ENCODE data around the gene XYLT2. TPM values are rescaled to one million over a fixed set of nuclear protein-coding genes. Genes with fewer than 3 reads are reported as not detected.

XYLT2 gene
- total and polyA plus RNA-seq, 2 of the 13 experiments (the other 11 are each of a cell fraction or from before 2014, with no cell fraction given), result 17.0 to 22.1 TPM

DNA sequence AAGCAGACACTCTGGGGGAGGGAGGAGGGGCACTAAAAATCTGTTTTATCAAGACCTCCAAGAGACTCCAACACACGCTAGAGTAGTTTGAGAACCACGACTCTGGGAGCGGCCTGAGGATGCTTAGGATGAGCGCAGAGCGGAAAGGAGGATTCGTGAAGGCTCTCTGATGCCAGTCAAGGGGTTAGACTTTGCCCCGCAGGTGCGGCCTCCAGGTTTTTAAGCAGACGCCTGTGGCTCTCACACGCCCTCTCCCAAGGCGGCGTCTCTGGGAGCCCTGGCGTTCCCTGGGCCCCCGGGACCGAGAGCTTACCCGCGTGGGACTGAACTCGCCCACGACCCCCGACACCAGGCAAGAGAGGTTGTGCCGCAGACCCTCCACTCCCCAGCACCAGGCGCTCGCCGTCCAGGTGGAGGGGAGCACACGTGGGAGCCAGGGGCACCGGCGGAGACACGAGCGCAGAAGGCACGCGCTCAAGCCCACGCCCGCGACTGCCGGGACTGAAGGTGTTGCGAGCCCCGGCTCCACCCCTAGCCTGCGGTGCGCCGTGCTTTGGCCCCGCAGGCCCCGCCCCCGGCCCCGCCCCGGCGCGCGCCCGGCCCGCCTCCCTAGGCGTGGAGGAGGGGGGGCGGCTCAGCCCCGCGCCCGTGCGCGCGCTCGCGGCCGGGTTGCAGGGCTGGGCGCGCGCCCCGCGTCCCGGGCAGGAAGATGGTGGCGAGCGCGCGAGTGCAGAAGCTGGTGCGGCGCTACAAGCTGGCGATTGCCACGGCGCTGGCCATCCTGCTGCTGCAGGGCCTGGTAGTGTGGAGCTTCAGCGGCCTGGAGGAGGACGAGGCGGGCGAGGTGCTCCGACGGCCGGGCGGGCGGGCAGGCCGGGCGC is at the start of gene XYLT2 (continued):
- no peak for TF ChIP-seq MTF2 (CRISPR knock-in tag; IDR thresholded peaks at IDR 0.05; ENCODE audit: borderline replicate concordance)
- TF ChIP-seq, protein P1, sequence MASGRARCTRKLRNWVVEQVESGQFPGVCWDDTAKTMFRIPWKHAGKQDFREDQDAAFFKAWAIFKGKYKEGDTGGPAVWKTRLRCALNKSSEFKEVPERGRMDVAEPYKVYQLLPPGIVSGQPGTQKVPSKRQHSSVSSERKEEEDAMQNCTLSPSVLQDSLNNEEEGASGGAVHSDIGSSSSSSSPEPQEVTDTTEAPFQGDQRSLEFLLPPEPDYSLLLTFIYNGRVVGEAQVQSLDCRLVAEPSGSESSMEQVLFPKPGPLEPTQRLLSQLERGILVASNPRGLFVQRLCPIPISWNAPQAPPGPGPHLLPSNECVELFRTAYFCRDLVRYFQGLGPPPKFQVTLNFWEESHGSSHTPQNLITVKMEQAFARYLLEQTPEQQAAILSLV (CRISPR knock-in tag; IDR thresholded peaks at IDR 0.05; ENCODE audit: borderline replicate concordance), result no peak
- TF ChIP-seq PLRG1 (conservative IDR thresholded peaks at IDR 0.05), result no peak
- TF ChIP-seq ZNF557 (CRISPR knock-in tag; IDR thresholded peaks at IDR 0.05), result peak; percentile 42; the same call in 1 of the 2 replicates
- no peak for TF ChIP-seq ZNF432 (CRISPR knock-in tag; IDR thresholded peaks at IDR 0.05; ENCODE audit: borderline replicate concordance)
- TF ChIP-seq ZNF430 (CRISPR knock-in tag; IDR thresholded peaks at IDR 0.05), result no peak; the same call in 1 of the 2 replicates
- TF ChIP-seq ZNF616 (CRISPR knock-in tag; IDR thresholded peaks at IDR 0.05; ENCODE audit: low read depth), result 0 out of 2 replicates have a peak, but pooled peaks have one; percentile 87
- TF ChIP-seq, protein P2, sequence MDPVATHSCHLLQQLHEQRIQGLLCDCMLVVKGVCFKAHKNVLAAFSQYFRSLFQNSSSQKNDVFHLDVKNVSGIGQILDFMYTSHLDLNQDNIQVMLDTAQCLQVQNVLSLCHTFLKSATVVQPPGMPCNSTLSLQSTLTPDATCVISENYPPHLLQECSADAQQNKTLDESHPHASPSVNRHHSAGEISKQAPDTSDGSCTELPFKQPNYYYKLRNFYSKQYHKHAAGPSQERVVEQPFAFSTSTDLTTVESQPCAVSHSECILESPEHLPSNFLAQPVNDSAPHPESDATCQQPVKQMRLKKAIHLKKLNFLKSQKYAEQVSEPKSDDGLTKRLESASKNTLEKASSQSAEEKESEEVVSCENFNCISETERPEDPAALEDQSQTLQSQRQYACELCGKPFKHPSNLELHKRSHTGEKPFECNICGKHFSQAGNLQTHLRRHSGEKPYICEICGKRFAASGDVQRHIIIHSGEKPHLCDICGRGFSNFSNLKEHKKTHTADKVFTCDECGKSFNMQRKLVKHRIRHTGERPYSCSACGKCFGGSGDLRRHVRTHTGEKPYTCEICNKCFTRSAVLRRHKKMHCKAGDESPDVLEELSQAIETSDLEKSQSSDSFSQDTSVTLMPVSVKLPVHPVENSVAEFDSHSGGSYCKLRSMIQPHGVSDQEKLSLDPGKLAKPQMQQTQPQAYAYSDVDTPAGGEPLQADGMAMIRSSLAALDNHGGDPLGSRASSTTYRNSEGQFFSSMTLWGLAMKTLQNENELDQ (CRISPR knock-in tag; IDR thresholded peaks at IDR 0.05; ENCODE audit: borderline replicate concordance), result no peak
- TF ChIP-seq, protein P3, sequence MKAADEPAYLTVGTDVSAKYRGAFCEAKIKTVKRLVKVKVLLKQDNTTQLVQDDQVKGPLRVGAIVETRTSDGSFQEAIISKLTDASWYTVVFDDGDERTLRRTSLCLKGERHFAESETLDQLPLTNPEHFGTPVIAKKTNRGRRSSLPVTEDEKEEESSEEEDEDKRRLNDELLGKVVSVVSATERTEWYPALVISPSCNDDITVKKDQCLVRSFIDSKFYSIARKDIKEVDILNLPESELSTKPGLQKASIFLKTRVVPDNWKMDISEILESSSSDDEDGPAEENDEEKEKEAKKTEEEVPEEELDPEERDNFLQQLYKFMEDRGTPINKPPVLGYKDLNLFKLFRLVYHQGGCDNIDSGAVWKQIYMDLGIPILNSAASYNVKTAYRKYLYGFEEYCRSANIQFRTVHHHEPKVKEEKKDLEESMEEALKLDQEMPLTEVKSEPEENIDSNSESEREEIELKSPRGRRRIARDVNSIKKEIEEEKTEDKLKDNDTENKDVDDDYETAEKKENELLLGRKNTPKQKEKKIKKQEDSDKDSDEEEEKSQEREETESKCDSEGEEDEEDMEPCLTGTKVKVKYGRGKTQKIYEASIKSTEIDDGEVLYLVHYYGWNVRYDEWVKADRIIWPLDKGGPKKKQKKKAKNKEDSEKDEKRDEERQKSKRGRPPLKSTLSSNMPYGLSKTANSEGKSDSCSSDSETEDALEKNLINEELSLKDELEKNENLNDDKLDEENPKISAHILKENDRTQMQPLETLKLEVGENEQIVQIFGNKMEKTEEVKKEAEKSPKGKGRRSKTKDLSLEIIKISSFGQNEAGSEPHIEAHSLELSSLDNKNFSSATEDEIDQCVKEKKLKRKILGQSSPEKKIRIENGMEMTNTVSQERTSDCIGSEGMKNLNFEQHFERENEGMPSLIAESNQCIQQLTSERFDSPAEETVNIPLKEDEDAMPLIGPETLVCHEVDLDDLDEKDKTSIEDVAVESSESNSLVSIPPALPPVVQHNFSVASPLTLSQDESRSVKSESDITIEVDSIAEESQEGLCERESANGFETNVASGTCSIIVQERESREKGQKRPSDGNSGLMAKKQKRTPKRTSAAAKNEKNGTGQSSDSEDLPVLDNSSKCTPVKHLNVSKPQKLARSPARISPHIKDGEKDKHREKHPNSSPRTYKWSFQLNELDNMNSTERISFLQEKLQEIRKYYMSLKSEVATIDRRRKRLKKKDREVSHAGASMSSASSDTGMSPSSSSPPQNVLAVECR (CRISPR knock-in tag; IDR thresholded peaks at IDR 0.05; ENCODE audit: borderline replicate concordance), result peak; percentile 50
- 0 out of 2 replicates have a peak, but pooled peaks have one; percentile 22 for TF ChIP-seq SRY (CRISPR knock-in tag; IDR thresholded peaks at IDR 0.05)
- TF ChIP-seq PCBP1 (IDR thresholded peaks at IDR 0.05; ENCODE audit: borderline replicate concordance, low read depth, low read length), result no peak; the same call in 1 of the 2 replicates
- TF ChIP-seq, protein P4, sequence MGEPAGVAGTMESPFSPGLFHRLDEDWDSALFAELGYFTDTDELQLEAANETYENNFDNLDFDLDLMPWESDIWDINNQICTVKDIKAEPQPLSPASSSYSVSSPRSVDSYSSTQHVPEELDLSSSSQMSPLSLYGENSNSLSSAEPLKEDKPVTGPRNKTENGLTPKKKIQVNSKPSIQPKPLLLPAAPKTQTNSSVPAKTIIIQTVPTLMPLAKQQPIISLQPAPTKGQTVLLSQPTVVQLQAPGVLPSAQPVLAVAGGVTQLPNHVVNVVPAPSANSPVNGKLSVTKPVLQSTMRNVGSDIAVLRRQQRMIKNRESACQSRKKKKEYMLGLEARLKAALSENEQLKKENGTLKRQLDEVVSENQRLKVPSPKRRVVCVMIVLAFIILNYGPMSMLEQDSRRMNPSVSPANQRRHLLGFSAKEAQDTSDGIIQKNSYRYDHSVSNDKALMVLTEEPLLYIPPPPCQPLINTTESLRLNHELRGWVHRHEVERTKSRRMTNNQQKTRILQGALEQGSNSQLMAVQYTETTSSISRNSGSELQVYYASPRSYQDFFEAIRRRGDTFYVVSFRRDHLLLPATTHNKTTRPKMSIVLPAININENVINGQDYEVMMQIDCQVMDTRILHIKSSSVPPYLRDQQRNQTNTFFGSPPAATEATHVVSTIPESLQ (CRISPR knock-in tag; conservative IDR thresholded peaks at IDR 0.05), result no peak
- TF ChIP-seq ZSCAN29 (CRISPR knock-in tag; conservative IDR thresholded peaks at IDR 0.05), result no peak
- TF ChIP-seq MED8 (CRISPR knock-in tag; IDR thresholded peaks at IDR 0.05; ENCODE audit: insufficient replicate concordance), result peak; percentile 48
- TF ChIP-seq PHF8 (CRISPR knock-in tag; IDR thresholded peaks at IDR 0.05), result peak; percentile 89
- TF ChIP-seq TSC22D2 (CRISPR knock-in tag; IDR thresholded peaks at IDR 0.05; ENCODE audit: borderline replicate concordance), result peak; percentile 52; the same call in 1 of the 2 replicates
- TF ChIP-seq ZNF615 (CRISPR knock-in tag; IDR thresholded peaks at IDR 0.05; ENCODE audit: borderline replicate concordance), result no peak
- no peak for TF ChIP-seq FOXA1 (IDR thresholded peaks at IDR 0.05)
- no peak for TF ChIP-seq FOXA1 (CRISPR knock-in tag; IDR thresholded peaks at IDR 0.05)

Measured in HepG2 (cell line).